ENCODE results near the gene OR10W1.

DNA sequence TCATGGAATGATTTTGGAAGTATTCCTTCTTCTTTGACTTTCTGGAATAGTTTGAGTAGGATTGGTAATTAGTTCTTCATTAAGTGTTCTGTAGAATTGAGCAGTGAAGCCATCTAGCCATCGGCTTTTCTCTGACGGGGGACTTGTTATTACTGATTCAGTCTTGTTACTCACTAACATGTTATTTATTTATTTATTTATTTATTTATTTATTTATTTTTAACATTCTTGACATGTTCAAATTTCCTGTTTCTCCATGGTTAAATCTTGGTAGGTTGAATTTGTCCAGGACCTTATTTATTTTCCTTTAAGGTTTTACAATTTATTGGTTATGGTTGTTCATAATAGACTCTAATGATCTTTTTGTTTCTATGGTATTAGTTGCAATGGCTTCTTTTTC, 24.1 kb downstream of the OR10W1 start:
- no peak for TF ChIP-seq EZH2phosphoT487 (conservative IDR thresholded peaks at IDR 0.05; ENCODE audit: low read length)
- TF ChIP-seq, protein P1, sequence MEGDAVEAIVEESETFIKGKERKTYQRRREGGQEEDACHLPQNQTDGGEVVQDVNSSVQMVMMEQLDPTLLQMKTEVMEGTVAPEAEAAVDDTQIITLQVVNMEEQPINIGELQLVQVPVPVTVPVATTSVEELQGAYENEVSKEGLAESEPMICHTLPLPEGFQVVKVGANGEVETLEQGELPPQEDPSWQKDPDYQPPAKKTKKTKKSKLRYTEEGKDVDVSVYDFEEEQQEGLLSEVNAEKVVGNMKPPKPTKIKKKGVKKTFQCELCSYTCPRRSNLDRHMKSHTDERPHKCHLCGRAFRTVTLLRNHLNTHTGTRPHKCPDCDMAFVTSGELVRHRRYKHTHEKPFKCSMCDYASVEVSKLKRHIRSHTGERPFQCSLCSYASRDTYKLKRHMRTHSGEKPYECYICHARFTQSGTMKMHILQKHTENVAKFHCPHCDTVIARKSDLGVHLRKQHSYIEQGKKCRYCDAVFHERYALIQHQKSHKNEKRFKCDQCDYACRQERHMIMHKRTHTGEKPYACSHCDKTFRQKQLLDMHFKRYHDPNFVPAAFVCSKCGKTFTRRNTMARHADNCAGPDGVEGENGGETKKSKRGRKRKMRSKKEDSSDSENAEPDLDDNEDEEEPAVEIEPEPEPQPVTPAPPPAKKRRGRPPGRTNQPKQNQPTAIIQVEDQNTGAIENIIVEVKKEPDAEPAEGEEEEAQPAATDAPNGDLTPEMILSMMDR (IDR thresholded peaks at IDR 0.05; ENCODE audit: insufficient read depth, low read length, poor library complexity, severe bottlenecking): no peak
